Measurements from ENCODE around the gene GZMM.

DNA sequence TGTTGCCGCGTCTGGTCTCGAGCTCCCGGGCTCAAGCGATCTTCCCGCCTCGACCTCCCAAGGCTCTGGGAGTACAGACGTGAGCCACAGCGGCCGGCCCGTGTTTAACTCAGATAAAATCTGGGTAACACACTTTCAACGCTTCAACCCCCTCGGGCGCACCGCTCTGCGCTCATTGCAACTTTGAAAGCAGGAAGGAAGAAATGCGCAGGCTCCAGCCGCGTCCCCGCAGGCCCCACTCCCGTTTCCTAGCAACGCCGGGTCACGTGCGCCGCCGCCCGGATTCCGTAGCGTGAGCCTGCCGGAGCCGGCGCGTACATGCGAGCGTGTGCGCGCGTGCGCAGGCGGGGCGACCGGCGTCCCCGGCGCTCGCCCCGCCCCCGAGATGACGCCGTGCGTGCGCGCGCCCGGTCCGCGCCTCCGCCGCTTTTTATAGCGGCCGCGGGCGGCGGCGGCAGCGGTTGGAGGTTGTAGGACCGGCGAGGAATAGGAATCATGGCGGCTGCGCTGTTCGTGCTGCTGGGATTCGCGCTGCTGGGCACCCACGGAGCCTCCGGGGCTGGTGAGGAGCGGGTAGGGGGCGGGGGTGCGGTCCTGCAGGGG lies 28.4 kb downstream of the GZMM start, which contains the start of gene BSG:
- TF ChIP-seq, protein P1, sequence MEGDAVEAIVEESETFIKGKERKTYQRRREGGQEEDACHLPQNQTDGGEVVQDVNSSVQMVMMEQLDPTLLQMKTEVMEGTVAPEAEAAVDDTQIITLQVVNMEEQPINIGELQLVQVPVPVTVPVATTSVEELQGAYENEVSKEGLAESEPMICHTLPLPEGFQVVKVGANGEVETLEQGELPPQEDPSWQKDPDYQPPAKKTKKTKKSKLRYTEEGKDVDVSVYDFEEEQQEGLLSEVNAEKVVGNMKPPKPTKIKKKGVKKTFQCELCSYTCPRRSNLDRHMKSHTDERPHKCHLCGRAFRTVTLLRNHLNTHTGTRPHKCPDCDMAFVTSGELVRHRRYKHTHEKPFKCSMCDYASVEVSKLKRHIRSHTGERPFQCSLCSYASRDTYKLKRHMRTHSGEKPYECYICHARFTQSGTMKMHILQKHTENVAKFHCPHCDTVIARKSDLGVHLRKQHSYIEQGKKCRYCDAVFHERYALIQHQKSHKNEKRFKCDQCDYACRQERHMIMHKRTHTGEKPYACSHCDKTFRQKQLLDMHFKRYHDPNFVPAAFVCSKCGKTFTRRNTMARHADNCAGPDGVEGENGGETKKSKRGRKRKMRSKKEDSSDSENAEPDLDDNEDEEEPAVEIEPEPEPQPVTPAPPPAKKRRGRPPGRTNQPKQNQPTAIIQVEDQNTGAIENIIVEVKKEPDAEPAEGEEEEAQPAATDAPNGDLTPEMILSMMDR (IDR thresholded peaks at IDR 0.05), result no peak
- TF ChIP-seq POLR2AphosphoS5 (IDR thresholded peaks at IDR 0.05), result peak; percentile 50 to 88 (median 77)
